ENCODE data around the gene PLB1.
"Not testable (repeated sequence)": the region's sequence is repeated elsewhere in the genome, so short reads cannot be mapped to it uniquely, and the experiment has no call there.

Gene PLB1

GRCh38 chr2:28544922-28545589 lies 49.2 kb downstream of the PLB1 start:
- no peak for TF ChIP-seq CTCF (IDR thresholded peaks at IDR 0.05; ENCODE audit: low read depth, low read length)
- DNase-seq (ENCODE audit: extremely low read depth, low read depth), result no peak

- DNase-seq (ENCODE audit: extremely low read depth, low read depth), result no peak
Measured at GRCh38 chr2:28545590-28546200, 49.8 kb downstream of the PLB1 start.

GRCh38 chr2:28546242-28546641 lies 50.4 kb downstream of the PLB1 start:
- no peak for TF ChIP-seq CTCF (IDR thresholded peaks at IDR 0.05; ENCODE audit: low read depth, low read length)
- no peak for DNase-seq (ENCODE audit: extremely low read depth, low read depth)

More at GRCh38 chr2:28545590-28546200, 49.8 kb downstream of the PLB1 start:
- TF ChIP-seq CTCF (IDR thresholded peaks at IDR 0.05; ENCODE audit: low read depth, low read length), result no peak

- DNase-seq (ENCODE audit: extremely low read depth, low read depth), result no peak
- no peak for TF ChIP-seq CTCF (IDR thresholded peaks at IDR 0.05; ENCODE audit: low read depth, low read length)
Measured at GRCh38 chr2:28547223-28547860, 51.5 kb downstream of the PLB1 start.

- DNase-seq (ENCODE audit: extremely low read depth, low read depth), result no peak
- no peak for TF ChIP-seq CTCF (IDR thresholded peaks at IDR 0.05; ENCODE audit: low read depth, low read length)
Measured at GRCh38 chr2:28547906-28548600, 52.2 kb downstream of the PLB1 start.

- not testable (repeated sequence) for DNase-seq (ENCODE audit: extremely low read depth, low read depth)
Measured at GRCh38 chr2:28550345-28550744, 54.5 kb downstream of the PLB1 start.

GRCh38 chr2:28552045-28552823 lies 56.4 kb downstream of the PLB1 start:
- TF ChIP-seq CTCF (IDR thresholded peaks at IDR 0.05; ENCODE audit: low read depth, low read length), result no peak
- no peak for DNase-seq (ENCODE audit: extremely low read depth, low read depth)
